Measurements from ENCODE around the gene ZDHHC3.

DNA sequence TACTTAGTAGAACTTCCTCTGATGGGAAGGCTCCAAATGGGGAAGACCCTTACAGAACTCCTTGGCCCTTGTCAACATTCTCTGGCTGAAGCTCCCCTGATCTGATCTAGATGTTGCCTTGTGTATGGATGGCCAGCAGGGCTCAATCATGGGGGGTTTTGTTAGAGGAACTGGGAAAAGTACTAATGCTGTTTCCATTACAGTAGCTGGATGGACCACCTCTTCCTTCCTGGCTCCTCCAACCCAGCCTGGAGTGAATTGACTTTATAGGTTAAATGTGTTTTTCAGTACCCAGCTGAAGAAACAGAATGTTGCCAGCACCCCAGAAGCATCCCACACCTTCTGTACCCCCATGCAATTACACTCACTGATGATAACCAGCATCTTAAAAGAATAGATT is 27.4 kb upstream of the ZDHHC3 start:
- no peak for TF ChIP-seq CTCF (IDR thresholded peaks at IDR 0.05; ENCODE audit: insufficient read depth, low read length)
- TF ChIP-seq, protein P1, sequence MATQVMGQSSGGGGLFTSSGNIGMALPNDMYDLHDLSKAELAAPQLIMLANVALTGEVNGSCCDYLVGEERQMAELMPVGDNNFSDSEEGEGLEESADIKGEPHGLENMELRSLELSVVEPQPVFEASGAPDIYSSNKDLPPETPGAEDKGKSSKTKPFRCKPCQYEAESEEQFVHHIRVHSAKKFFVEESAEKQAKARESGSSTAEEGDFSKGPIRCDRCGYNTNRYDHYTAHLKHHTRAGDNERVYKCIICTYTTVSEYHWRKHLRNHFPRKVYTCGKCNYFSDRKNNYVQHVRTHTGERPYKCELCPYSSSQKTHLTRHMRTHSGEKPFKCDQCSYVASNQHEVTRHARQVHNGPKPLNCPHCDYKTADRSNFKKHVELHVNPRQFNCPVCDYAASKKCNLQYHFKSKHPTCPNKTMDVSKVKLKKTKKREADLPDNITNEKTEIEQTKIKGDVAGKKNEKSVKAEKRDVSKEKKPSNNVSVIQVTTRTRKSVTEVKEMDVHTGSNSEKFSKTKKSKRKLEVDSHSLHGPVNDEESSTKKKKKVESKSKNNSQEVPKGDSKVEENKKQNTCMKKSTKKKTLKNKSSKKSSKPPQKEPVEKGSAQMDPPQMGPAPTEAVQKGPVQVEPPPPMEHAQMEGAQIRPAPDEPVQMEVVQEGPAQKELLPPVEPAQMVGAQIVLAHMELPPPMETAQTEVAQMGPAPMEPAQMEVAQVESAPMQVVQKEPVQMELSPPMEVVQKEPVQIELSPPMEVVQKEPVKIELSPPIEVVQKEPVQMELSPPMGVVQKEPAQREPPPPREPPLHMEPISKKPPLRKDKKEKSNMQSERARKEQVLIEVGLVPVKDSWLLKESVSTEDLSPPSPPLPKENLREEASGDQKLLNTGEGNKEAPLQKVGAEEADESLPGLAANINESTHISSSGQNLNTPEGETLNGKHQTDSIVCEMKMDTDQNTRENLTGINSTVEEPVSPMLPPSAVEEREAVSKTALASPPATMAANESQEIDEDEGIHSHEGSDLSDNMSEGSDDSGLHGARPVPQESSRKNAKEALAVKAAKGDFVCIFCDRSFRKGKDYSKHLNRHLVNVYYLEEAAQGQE (IDR thresholded peaks at IDR 0.05; ENCODE audit: insufficient replicate concordance, low read depth), result no peak
- no peak for TF ChIP-seq SPI1 (IDR thresholded peaks at IDR 0.05; ENCODE audit: borderline replicate concordance, low read depth)
- no peak for TF ChIP-seq POLR2AphosphoS5 (IDR thresholded peaks at IDR 0.05; ENCODE audit: low read depth)
- TF ChIP-seq GABPA (IDR thresholded peaks at IDR 0.05; ENCODE audit: low read depth), result no peak
